AG04449 (cell line): ENCODE results near the gene NPTX1.

Experiments used
- CTCF ChIA-PET: fragments of 350-600 bp; formaldehyde crosslinking; extraction: SDS; loops from one replicate; lab custom pipeline; 2021; ENCODE audit warnings: antibody characterized with exemption; lab: Yijun Ruan, JAX
- POLR2A ChIA-PET: fragments of 400-600, 350-600 bp; formaldehyde crosslinking; extraction: SDS; loops from one replicate; lab custom pipeline; 2020; ENCODE audit warnings: antibody characterized with exemption, inconsistent platforms; lab: Yijun Ruan, JAX
- DNase-seq: peaks from one replicate; pipeline ENCODE4 v3.0.0-alpha.2; 2010; ENCODE audit warnings: low read depth, low spot score
- H3K4me3 ChIP-seq: 2 replicates; pipeline ENCODE4 v1.5.1; 2011; ENCODE audit warnings: low read depth, mild to moderate bottlenecking, control low read depth, low read length
- CTCF ChIP-seq: IDR thresholded peaks from one replicate; pipeline ENCODE4 v1.5.1; 2011; ENCODE audit warnings: mild to moderate bottlenecking, moderate library complexity, low read length, control low read depth, inconsistent platforms; ENCODE audit not compliant: insufficient read depth; ENCODE audit errors: missing control alignments

The NPTX1 gene

GRCh38 chr17:80445007-80445725, 31.2 kb downstream of the NPTX1 start:
- CTCF ChIA-PET: interaction anchor here (0.7 kb wide), 1 partner anchor 18 kb away, joined by 3 read pairs; no protein-coding TSS in a partner anchor
- POLR2A ChIA-PET: no interaction called here
- H3K4me3 ChIP-seq: no peak overlapping the region
- DNase-seq: no peak
- no peak for TF ChIP-seq CTCF

- H3K4me3 ChIP-seq: no peak overlapping the region
- DNase-seq: no peak
- POLR2A ChIA-PET: no interaction called here
- CTCF ChIA-PET: interaction anchor here (0.7 to 2.1 kb wide), 2 partner anchors 17 to 18 kb away, joined by 3 to 6 read pairs; no protein-coding TSS in a partner anchor
- TF ChIP-seq CTCF: no peak
Measured at GRCh38 chr17:80444644-80444979, 31.8 kb downstream of the NPTX1 start.

DNA sequence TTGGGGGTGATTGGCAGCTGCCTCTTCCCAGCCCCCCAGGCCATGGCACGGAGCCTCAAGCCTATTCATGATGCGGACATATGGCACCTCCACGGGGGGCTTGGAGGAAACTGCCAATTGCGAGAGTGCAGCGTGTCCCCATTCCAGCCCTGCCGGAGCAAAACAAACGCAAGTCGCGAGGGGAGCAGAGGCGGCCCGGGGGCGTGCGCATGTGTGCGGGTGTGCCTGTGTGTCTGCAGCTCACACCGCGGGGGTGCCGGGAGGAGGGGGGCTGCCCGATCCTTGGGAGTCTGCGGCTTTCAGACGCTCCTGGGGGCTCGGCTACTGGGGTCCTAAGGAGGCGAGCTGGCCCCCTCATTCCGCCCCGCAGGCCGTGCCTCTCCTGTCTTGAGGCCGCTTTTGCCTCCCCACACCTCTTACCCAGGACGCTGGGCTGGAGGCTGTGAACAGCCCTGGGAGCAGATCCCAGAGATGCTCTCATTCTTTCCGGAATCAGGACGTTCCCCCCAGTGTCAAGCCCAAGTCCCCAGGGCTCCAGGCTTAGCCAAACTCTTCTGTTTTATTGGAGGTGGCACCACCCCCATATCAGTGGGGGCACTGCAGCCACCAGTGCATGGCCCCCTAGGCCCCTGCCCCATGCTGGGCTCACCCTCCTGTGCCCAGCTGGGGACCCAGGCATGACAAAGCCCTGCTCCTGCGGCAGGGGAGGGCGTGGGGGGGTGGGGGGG, 32.3 kb downstream of the NPTX1 start:
- DNase-seq: no peak
- TF ChIP-seq CTCF: no peak
- ChIA-PET POLR2A (no interaction called here), CTCF (interaction anchor here (2.1 kb wide), 1 partner anchor 17 kb away, joined by 6 read pairs; no protein-coding TSS in a partner anchor)
- no peak overlapping the region for H3K4me3 ChIP-seq

GRCh38 chr17:80443498-80443897, 32.9 kb downstream of the NPTX1 start:
- no peak overlapping the region for H3K4me3 ChIP-seq
- TF ChIP-seq CTCF: no peak
- ChIA-PET CTCF (interaction anchor here (2.1 kb wide), 1 partner anchor 16 kb away, joined by 6 read pairs; no protein-coding TSS in a partner anchor), POLR2A (no interaction called here)
- DNase-seq: no peak

DNA sequence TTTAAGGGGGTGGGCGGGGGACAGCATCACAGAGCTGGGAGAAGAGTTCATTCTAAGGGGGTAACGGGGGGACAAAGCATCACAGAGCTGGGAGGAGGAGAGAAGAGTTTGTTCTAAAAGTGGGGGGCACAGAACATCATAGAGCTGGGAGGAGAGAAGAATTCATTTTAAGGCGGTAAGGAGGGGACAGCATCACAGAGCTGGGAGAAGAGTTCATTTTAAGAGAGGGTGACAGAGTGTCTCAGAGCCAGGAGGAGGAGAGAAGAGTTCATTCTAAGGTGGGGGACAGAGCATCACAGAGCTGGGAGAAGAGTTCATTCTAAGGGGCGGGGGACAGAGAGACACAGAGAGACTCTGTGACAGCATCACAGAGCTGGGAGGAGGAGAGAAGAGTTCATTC, 33.6 kb downstream of the NPTX1 start:
- TF ChIP-seq CTCF: no peak
- POLR2A ChIA-PET: interaction anchor here (0.8 kb wide), 1 partner anchor 12 kb away, joined by 4 read pairs; no protein-coding TSS in a partner anchor
- CTCF ChIA-PET: interaction anchor here (2.1 kb wide), 1 partner anchor 16 kb away, joined by 6 read pairs; no protein-coding TSS in a partner anchor
- no peak for DNase-seq
- H3K4me3 ChIP-seq: no peak overlapping the region

GRCh38 chr17:80442323-80442659, 34.1 kb downstream of the NPTX1 start:
- CTCF ChIA-PET: no interaction called here
- POLR2A ChIA-PET: interaction anchor here (0.8 kb wide), 1 partner anchor 12 kb away, joined by 4 read pairs; no protein-coding TSS in a partner anchor
- TF ChIP-seq CTCF: no peak
- DNase-seq: no peak
- H3K4me3 ChIP-seq: no peak overlapping the region
